Glomerular endothelial cell (primary cell): ENCODE measurements around the gene ENHO. TPM values are rescaled to one million over a fixed set of nuclear protein-coding genes. Genes with fewer than 3 reads are reported as not detected.

Experiments
- DNase-seq: peaks from one replicate; pipeline ENCODE4 v3.0.0-alpha.2; 2011; ENCODE audit warnings: low read depth, low spot score; ENCODE audit errors: extremely low read depth
- total RNA-seq: library from RNA; depleted of rRNA; stranded (reverse); fragments of >200 nt; gene quantifications from 2 replicates; pipeline ENCODE4 v1.2.3, GENCODE V29; 2015

Gene ENHO
- total RNA-seq: not detected in 2 replicates

- no peak for DNase-seq
Observed at GRCh38 chr9:34522971-34523797, at the start of gene ENHO. Gene ENHO (minus strand): TSS chr9:34522990. CDS start chr9:34521695, 1,295 bp downstream.

GRCh38 chr9:34572092-34572491 lies 49.3 kb upstream of the ENHO start:
- no peak for DNase-seq

GRCh38 chr9:34571481-34571810 lies 48.7 kb upstream of the ENHO start:
- DNase-seq: no peak

- DNase-seq: no peak
Observed at GRCh38 chr9:34570809-34571480, 48.2 kb upstream of the ENHO start.

- DNase-seq: no peak
Observed at GRCh38 chr9:34570376-34570775, 47.6 kb upstream of the ENHO start.

GRCh38 chr9:34568774-34569173 lies 46.0 kb upstream of the ENHO start:
- no peak for DNase-seq

GRCh38 chr9:34568133-34568532 lies 45.3 kb upstream of the ENHO start:
- DNase-seq: no peak

GRCh38 chr9:34566972-34567371 lies 44.2 kb upstream of the ENHO start:
- DNase-seq: no peak

- no peak for DNase-seq
Observed at GRCh38 chr9:34566322-34566721, 43.5 kb upstream of the ENHO start.

GRCh38 chr9:34565856-34566255 lies 43.1 kb upstream of the ENHO start:
- no peak for DNase-seq

GRCh38 chr9:34564617-34565016 lies 41.8 kb upstream of the ENHO start:
- DNase-seq: no peak

- DNase-seq: no peak
Observed at GRCh38 chr9:34563262-34563661, 40.5 kb upstream of the ENHO start.

GRCh38 chr9:34562135-34562745 lies 39.5 kb upstream of the ENHO start:
- no peak for DNase-seq

- DNase-seq: no peak
Observed at GRCh38 chr9:34560599-34561214, 37.9 kb upstream of the ENHO start.

- no peak for DNase-seq
Observed at GRCh38 chr9:34559624-34560455, 37.0 kb upstream of the ENHO start.

- DNase-seq: no peak
Observed at GRCh38 chr9:34558919-34559623, 36.3 kb upstream of the ENHO start.

GRCh38 chr9:34558364-34558763 lies 35.6 kb upstream of the ENHO start:
- DNase-seq: no peak

- no peak for DNase-seq
Observed at GRCh38 chr9:34557426-34558321, 34.9 kb upstream of the ENHO start.

GRCh38 chr9:34556949-34557348 lies 34.2 kb upstream of the ENHO start:
- DNase-seq: no peak
